Measurements from ENCODE around the gene FTSJ1.

DNA sequence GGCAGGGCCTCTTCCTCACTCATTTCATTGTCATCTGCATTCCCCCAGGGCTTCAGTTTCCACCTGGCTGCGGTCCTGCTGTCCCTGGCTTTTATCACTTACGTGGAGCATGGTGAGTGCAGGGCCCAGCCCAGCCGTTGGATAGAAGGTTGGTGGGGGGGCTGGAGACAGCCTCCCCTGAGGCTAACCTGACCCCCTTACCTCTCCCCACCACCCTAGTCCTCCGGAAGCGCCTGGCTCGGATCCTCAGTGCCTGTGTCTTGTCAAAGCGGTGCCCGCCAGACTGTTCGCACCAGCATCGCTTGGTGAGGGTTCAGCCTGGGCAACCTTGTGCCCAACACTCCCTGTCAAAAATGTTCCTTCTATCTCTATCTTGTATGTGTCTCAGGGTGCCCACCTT lies 39.8 kb downstream of the FTSJ1 start:
- TF ChIP-seq POLR2A (IDR thresholded peaks at IDR 0.05) (no peak), EP300 (IDR thresholded peaks at IDR 0.05) (no peak)
- TF ChIP-seq, protein P1, sequence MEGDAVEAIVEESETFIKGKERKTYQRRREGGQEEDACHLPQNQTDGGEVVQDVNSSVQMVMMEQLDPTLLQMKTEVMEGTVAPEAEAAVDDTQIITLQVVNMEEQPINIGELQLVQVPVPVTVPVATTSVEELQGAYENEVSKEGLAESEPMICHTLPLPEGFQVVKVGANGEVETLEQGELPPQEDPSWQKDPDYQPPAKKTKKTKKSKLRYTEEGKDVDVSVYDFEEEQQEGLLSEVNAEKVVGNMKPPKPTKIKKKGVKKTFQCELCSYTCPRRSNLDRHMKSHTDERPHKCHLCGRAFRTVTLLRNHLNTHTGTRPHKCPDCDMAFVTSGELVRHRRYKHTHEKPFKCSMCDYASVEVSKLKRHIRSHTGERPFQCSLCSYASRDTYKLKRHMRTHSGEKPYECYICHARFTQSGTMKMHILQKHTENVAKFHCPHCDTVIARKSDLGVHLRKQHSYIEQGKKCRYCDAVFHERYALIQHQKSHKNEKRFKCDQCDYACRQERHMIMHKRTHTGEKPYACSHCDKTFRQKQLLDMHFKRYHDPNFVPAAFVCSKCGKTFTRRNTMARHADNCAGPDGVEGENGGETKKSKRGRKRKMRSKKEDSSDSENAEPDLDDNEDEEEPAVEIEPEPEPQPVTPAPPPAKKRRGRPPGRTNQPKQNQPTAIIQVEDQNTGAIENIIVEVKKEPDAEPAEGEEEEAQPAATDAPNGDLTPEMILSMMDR (IDR thresholded peaks at IDR 0.05) = no peak

Data from sigmoid colon (tissue), 4 donors.